Prostate gland (tissue), 2 donors: Measurements from ENCODE around the gene FBXO47. TPM values are rescaled to one million over a fixed set of nuclear protein-coding genes. Genes with fewer than 3 reads are reported as not detected.

Experiments used
- DNase-seq: peaks from one replicate; pipeline ENCODE4 v3.0.0-alpha.2; 2019; ENCODE audit warnings: low spot score
- H3K27ac ChIP-seq, 2 donors: fragments of 200-600 bp; sonication (generic); 2 replicates each; pipeline ENCODE4 v1.5.1; 2017 to 2019
- H3K27me3 ChIP-seq: fragments of 200-600 bp; sonication (generic); replicated peaks from 2 replicates; pipeline ENCODE4 v1.5.1; 2019; ENCODE audit not compliant: insufficient read depth
- H3K36me3 ChIP-seq, 2 donors: fragments of 200-600 bp; sonication (generic); 1 replicate in 1 of 2; 2 replicates in 1 of 2; pipeline versions ENCODE4 v1.5.1 to v1.8.1; 2017 to 2019
- H3K4me1 ChIP-seq: fragments of 200-600 bp; sonication (generic); replicated peaks from 2 replicates; pipeline ENCODE4 v1.5.1; 2019
- H3K4me3 ChIP-seq, 2 donors: fragments of 200-600 bp; sonication (generic); 2 replicates each; pipeline ENCODE4 v1.5.1; 2017 to 2019
- H3K9me3 ChIP-seq: fragments of 200-600 bp; sonication (generic); 2 replicates; pipeline ENCODE4 v1.5.1; 2017
- CTCF ChIP-seq, 4 experiments: fragments of 200-600 bp in 2 of 4; fragments of 450-650 bp in 2 of 4; sonication (generic) in 2 of 4; IDR thresholded peaks; 1 replicate in 3 of 4; 2 replicates in 1 of 4; pipeline ENCODE4 v1.5.1; 2016 to 2019; ENCODE audit warnings: antibody characterized with exemption in 4 of 4, mild to moderate bottlenecking in 2 of 4, moderate library complexity in 2 of 4
- POLR2A ChIP-seq: fragments of 450-650 bp; IDR thresholded peaks from one replicate; pipeline ENCODE4 v1.6.1; 2016; ENCODE audit warnings: antibody characterized with exemption, mild to moderate bottlenecking
- POLR2AphosphoS5 ChIP-seq: sonication (generic); formaldehyde crosslinking; IDR thresholded peaks from one replicate; pipeline ENCODE4 v1.6.1; 2017; ENCODE audit warnings: antibody characterized with exemption
- WGBS: methylation state at CpG from one replicate; pipeline ENCODE4 v1.1.5; 2018; 5-methylcytosine and 5-hydroxymethylcytosine counted together
- intact Hi-C: fragments of 100-400 bp; cut with DNase I; formaldehyde crosslinking; loops from one replicate; pipeline ENCODE4 v1.14.2; 2022
- total RNA-seq, 2 donors: library from RNA; depleted of rRNA; stranded (reverse); fragments of >200 nt; gene quantifications; one replicate each; pipeline ENCODE4 v1.1.0, GENCODE V29; 2016

The FBXO47 gene
- total RNA-seq, 2 donors from 2014 or later: 5.1 TPM; not detected in 1

- H3K4me1 ChIP-seq: no peaks in the 10 kb centered on the region
- no peak for TF ChIP-seq POLR2A
- TF ChIP-seq CTCF (IDR thresholded peaks at IDR 0.05): no peak
- TF ChIP-seq POLR2AphosphoS5: no peak
- DNase-seq: no peak
- WGBS: 87% methylated on average over 12 of the region's 13 CpGs
- H3K27ac ChIP-seq: no peak overlapping the region
- H3K4me3 ChIP-seq: no peak overlapping the region
- H3K27me3 ChIP-seq: no peaks in the 10 kb centered on the region
- intact Hi-C loops: no loop called here
- H3K36me3 ChIP-seq: no peaks in the 10 kb centered on the region
- no peaks in the 10 kb centered on the region for H3K9me3 ChIP-seq
Observed at GRCh38 chr17:38892620-38893019, 74.6 kb downstream of the FBXO47 start.

GRCh38 chr17:38892083-38892482, 75.1 kb downstream of the FBXO47 start:
- DNase-seq: no peak
- no peak for TF ChIP-seq POLR2A
- no peak for TF ChIP-seq CTCF (IDR thresholded peaks at IDR 0.05)
- TF ChIP-seq POLR2AphosphoS5: no peak
- intact Hi-C loops: no loop called here
- no peaks in the 10 kb centered on the region for H3K36me3 ChIP-seq
- no peak overlapping the region for H3K27ac ChIP-seq
- H3K27me3 ChIP-seq: no peaks in the 10 kb centered on the region
- no peaks in the 10 kb centered on the region for H3K9me3 ChIP-seq
- H3K4me3 ChIP-seq: no peak overlapping the region
- no peaks in the 10 kb centered on the region for H3K4me1 ChIP-seq
- WGBS: 86% methylated on average over 4 of the region's 4 CpGs

- TF ChIP-seq POLR2A (no peak), POLR2AphosphoS5 (no peak), CTCF (IDR thresholded peaks at IDR 0.05) (no peak)
- intact Hi-C loops: no loop called here
- H3K4me3 ChIP-seq: no peak overlapping the region
- H3K4me1 ChIP-seq: no peaks in the 10 kb centered on the region
- no peak for DNase-seq
- no peaks in the 10 kb centered on the region for H3K27me3 ChIP-seq
- H3K9me3 ChIP-seq: no peaks in the 10 kb centered on the region
- no peak overlapping the region for H3K27ac ChIP-seq
- no peaks in the 10 kb centered on the region for H3K36me3 ChIP-seq
- 82% methylated on average over 8 of the region's 8 CpGs for WGBS
Observed at GRCh38 chr17:38891441-38891840, 75.8 kb downstream of the FBXO47 start.

- WGBS: 85% methylated on average over 8 of the region's 8 CpGs
- Histone ChIP-seq H3K9me3 (no peaks in the 10 kb centered on the region), H3K27ac (no peak overlapping the region), H3K4me3 (no peak overlapping the region), H3K36me3 (no peaks in the 10 kb centered on the region), H3K4me1 (no peaks in the 10 kb centered on the region), H3K27me3 (no peaks in the 10 kb centered on the region)
- intact Hi-C loops: no loop called here
- DNase-seq: no peak
- no peak for TF ChIP-seq POLR2A
- no peak for TF ChIP-seq POLR2AphosphoS5
- no peak for TF ChIP-seq CTCF (IDR thresholded peaks at IDR 0.05)
Observed at GRCh38 chr17:38890410-38890746, 76.8 kb downstream of the FBXO47 start.

GRCh38 chr17:38889745-38890409, 77.3 kb downstream of the FBXO47 start:
- intact Hi-C loops: no loop called here
- no peaks in the 10 kb centered on the region for H3K4me1 ChIP-seq
- no peak overlapping the region for H3K4me3 ChIP-seq
- 87% methylated on average over 12 of the region's 12 CpGs for WGBS
- H3K27ac ChIP-seq: no peak overlapping the region
- DNase-seq: no peak
- no peaks in the 10 kb centered on the region for H3K36me3 ChIP-seq
- TF ChIP-seq POLR2A (no peak), POLR2AphosphoS5 (no peak), CTCF (IDR thresholded peaks at IDR 0.05) (no peak)
- H3K9me3 ChIP-seq: no peaks in the 10 kb centered on the region
- no peaks in the 10 kb centered on the region for H3K27me3 ChIP-seq
